SK-N-SH (cell line): ENCODE measurements around the gene LRRC49.

Experiments
- CTCF ChIP-seq: fragments of 200-600 bp; sonication (generic); IDR thresholded peaks from 2 replicates; pipeline ENCODE4 v1.6.1; 2017; ENCODE audit warnings: antibody characterized with exemption, mild to moderate bottlenecking, moderate library complexity
- ELF1 ChIP-seq: IDR thresholded peaks from 2 replicates; pipeline ENCODE4 v1.4.0; 2012
- EZH2phosphoT487 ChIP-seq: fragments of 200-600 bp; sonication (generic); IDR thresholded peaks from 2 replicates; pipeline ENCODE4 v1.6.1; 2017; ENCODE audit warnings: low read depth, mixed run types, mild to moderate bottlenecking, antibody characterized with exemption, moderate library complexity, borderline replicate concordance
- FOXM1 ChIP-seq: IDR thresholded peaks from 2 replicates; pipeline ENCODE4 v1.4.0; 2012; ENCODE audit warnings: low read depth, mild to moderate bottlenecking
- GABPA ChIP-seq: IDR thresholded peaks from 2 replicates; pipeline ENCODE4 v1.4.0; 2012; ENCODE audit warnings: low read depth, mild to moderate bottlenecking
- GATA2 ChIP-seq: sonication (generic); formaldehyde crosslinking; IDR thresholded peaks from 2 replicates; pipeline ENCODE4 v1.5.0; 2020; ENCODE audit warnings: mild to moderate bottlenecking, missing genetic modification reagents
- MXI1 ChIP-seq: IDR thresholded peaks from 2 replicates; pipeline ENCODE4 v1.6.1; 2012; ENCODE audit warnings: mild to moderate bottlenecking, low read depth, low read length, improper control_type of control experiment
- RAD21 ChIP-seq: IDR thresholded peaks from 2 replicates; pipeline ENCODE4 v1.6.1; 2012; ENCODE audit warnings: mild to moderate bottlenecking, low read length
- REST ChIP-seq: IDR thresholded peaks from 2 replicates; pipeline ENCODE4 v1.6.1; 2012; ENCODE audit warnings: mild to moderate bottlenecking, low read depth, low read length, moderate library complexity
- TAF1 ChIP-seq: IDR thresholded peaks from 2 replicates; pipeline ENCODE4 v1.6.1; 2012; ENCODE audit warnings: low read depth, mild to moderate bottlenecking, low read length, moderate library complexity, borderline replicate concordance
- YY1 ChIP-seq: IDR thresholded peaks from 2 replicates; pipeline ENCODE4 v1.4.0; 2012; ENCODE audit warnings: low read depth, mild to moderate bottlenecking

- no peak for TF ChIP-seq TAF1
- TF ChIP-seq CTCF = no peak
- no peak for TF ChIP-seq YY1
- no peak for TF ChIP-seq GATA2 (CRISPR knock-in tag)
- no peak for TF ChIP-seq EZH2phosphoT487
- TF ChIP-seq RAD21 = no peak
- no peak for TF ChIP-seq REST
- TF ChIP-seq FOXM1 = no peak
- TF ChIP-seq ELF1 = no peak
- TF ChIP-seq MXI1 = no peak
- TF ChIP-seq GABPA = no peak
Observed at GRCh38 chr15:70976851-70977250, 84.2 kb downstream of the LRRC49 start.
